ENCODE measurements around the gene PCNT. TPM values are rescaled to one million over a fixed set of nuclear protein-coding genes. Genes with fewer than 3 reads are reported as not detected.

Gene PCNT
- total RNA-seq, 3 donors from 2014 or later, result 25.2 to 31.0 (median 28.5) TPM

- no peaks in the 10 kb centered on the region for H3K36me3 ChIP-seq
Measured at GRCh38 chr21:46491553-46491952, 167.6 kb downstream of the PCNT start.

GRCh38 chr21:46492851-46493250, 168.9 kb downstream of the PCNT start:
- H3K36me3 ChIP-seq, result no peaks in the 10 kb centered on the region
- no peaks in the 10 kb centered on the region for H3K9me3 ChIP-seq
- intact Hi-C loops (cut with DNase I; ENCODE audit: low total_unique reads), result no loop called here
- H3K27me3 ChIP-seq, result no peaks in the 10 kb centered on the region
- H3K27ac ChIP-seq, result no peak overlapping the region
- no peaks in the 10 kb centered on the region for H3K4me1 ChIP-seq
- no peak for TF ChIP-seq POLR2A (IDR thresholded peaks at IDR 0.05)
- no peak for TF ChIP-seq POLR2AphosphoS5 (IDR thresholded peaks at IDR 0.05)
- TF ChIP-seq CTCF (IDR thresholded peaks at IDR 0.05), result no peak
- DNase-seq (ENCODE audit: low spot score in 2 of 2), result no peak
- no peak overlapping the region for H3K4me3 ChIP-seq

More at GRCh38 chr21:46491553-46491952, 167.6 kb downstream of the PCNT start:
- no peaks in the 10 kb centered on the region for H3K9me3 ChIP-seq
- H3K4me3 ChIP-seq, result no peak overlapping the region
- intact Hi-C loops (cut with DNase I; ENCODE audit: low total_unique reads), result no loop called here
- TF ChIP-seq POLR2AphosphoS5 (IDR thresholded peaks at IDR 0.05), result no peak
- TF ChIP-seq POLR2A (IDR thresholded peaks at IDR 0.05), result no peak
- no peak for TF ChIP-seq CTCF (IDR thresholded peaks at IDR 0.05)
- no peak overlapping the region for H3K27ac ChIP-seq
- DNase-seq (ENCODE audit: low spot score in 2 of 2), result no peak
- no peaks in the 10 kb centered on the region for H3K27me3 ChIP-seq
- no peaks in the 10 kb centered on the region for H3K4me1 ChIP-seq

- H3K27me3 ChIP-seq, result no peaks in the 10 kb centered on the region
- intact Hi-C loops (cut with DNase I; ENCODE audit: low total_unique reads), result loop anchor here (2.0 kb wide), 1 partner anchor 37 kb away; no protein-coding TSS in a partner anchor
- H3K4me3 ChIP-seq, result no peak overlapping the region
- no peaks in the 10 kb centered on the region for H3K9me3 ChIP-seq
- TF ChIP-seq CTCF (IDR thresholded peaks at IDR 0.05), result no peak
- TF ChIP-seq POLR2AphosphoS5 (IDR thresholded peaks at IDR 0.05), result no peak
- TF ChIP-seq POLR2A (IDR thresholded peaks at IDR 0.05), result no peak
- no peaks in the 10 kb centered on the region for H3K4me1 ChIP-seq
- no peak for DNase-seq (ENCODE audit: low spot score in 2 of 2)
- H3K27ac ChIP-seq, result no peak overlapping the region
- H3K36me3 ChIP-seq, result no peaks in the 10 kb centered on the region
Measured at GRCh38 chr21:46493828-46494227, 169.9 kb downstream of the PCNT start.

Other genes with a start within 250 kb of the PCNT start
- 1,000 to 10,000 TPM in 1 of 3 donors, 100 to 1,000 TPM in 2; 177 to 1,266 (median 418) TPM for gene COL6A2, start 226.0 kb upstream of the PCNT start, total RNA-seq
- under 1 TPM in 1 of 3 donors, not detected in 2; 0.59 TPM for gene FTCD, start 168.6 kb upstream of the PCNT start, total RNA-seq
- 1 to 10 TPM; 1.6 to 7.0 (median 6.2) TPM for gene SPATC1L, start 139.7 kb upstream of the PCNT start, total RNA-seq
- 100 to 1,000 TPM in 1 of 3 donors, 10 to 100 TPM in 2; 41.4 to 144 (median 56.4) TPM for gene LSS, start 95.4 kb upstream of the PCNT start, total RNA-seq
- gene MCM3AP, start 38.5 kb upstream of the PCNT start, total RNA-seq, result 10 to 100 TPM; 91.5 to 100.0 (median 99.2) TPM
- gene YBEY, start 37.8 kb upstream of the PCNT start, total RNA-seq, result 10 to 100 TPM; 15.4 to 22.8 (median 17.3) TPM
- gene C21orf58, start 286 bp upstream of the PCNT start, total RNA-seq, result 1 to 10 TPM in 2 of 3 donors, under 1 TPM in 1; 0.96 to 2.9 (median 2.6) TPM
- 10 to 100 TPM; 32.6 to 43.9 (median 42.0) TPM for gene DIP2A, start 134.7 kb downstream of the PCNT start, total RNA-seq

All from breast epithelium (tissue), 4 donors.